GM21390 (cell line): Measurements from ENCODE around the gene ZEB1.
"Not testable (repeated sequence)": the region's sequence is repeated elsewhere in the genome, so short reads cannot be mapped to it uniquely, and the experiment has no call there.

Source experiments
- ATAC-seq: cut with Tn5 transposase; IDR thresholded peaks from one replicate; pipeline ENCODE4 v1.9.1; 2021; ENCODE audit not compliant: unreplicated experiment

Gene ZEB1

GRCh38 chr10:31419394-31420063 lies 100.5 kb downstream of the ZEB1 start:
- ATAC-seq = no peak

GRCh38 chr10:31421322-31421721 lies 102.3 kb downstream of the ZEB1 start:
- no peak for ATAC-seq

GRCh38 chr10:31422634-31423033 lies 103.6 kb downstream of the ZEB1 start:
- ATAC-seq = no peak

DNA sequence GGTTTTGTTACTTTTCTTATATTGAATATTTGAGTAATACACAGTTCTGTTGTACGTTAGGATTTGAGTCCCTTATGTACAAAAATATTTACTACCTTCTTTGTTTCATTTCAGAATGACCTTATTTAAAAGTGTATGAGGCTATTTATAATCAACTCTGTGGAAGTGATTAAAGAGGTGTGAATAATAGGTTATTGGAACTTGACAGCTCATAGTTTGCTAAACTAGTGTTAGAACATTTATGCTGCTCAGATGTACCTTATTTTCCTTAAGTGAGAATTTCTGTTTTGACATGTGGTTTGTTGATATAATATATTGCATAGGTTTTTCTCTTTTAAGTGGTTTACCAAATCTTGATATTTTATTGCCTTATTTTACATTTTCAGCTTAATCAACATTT lies 105.5 kb downstream of the ZEB1 start:
- no peak for ATAC-seq

- no peak for ATAC-seq
These were observed 107.4 kb downstream of the ZEB1 start for GRCh38 chr10:31426401-31426800.

- ATAC-seq = not testable (repeated sequence)
These were observed 108.3 kb downstream of the ZEB1 start for GRCh38 chr10:31427334-31427733.

DNA sequence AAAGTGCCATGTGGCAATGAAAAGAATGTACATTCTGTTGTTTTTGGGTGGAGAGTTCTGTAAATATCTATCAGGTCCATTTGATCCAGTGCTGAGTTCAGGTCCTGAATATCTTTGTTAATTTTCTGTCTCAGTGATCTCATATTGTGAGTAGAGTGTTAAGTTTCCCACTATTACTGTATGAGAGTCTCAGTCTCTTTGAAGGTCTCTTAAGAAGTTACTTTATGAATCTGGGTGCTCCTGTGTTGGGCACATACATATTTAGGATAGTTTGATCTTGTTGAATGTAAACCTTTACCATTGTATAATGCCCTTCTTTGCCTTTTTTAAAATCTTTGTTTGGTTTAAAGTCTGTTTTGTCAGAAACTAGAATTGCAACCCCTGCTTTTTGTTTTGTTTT lies 109.5 kb downstream of the ZEB1 start:
- ATAC-seq = not testable (repeated sequence)

- ATAC-seq = no peak
These were observed 112.0 kb downstream of the ZEB1 start for GRCh38 chr10:31431021-31431420.

DNA sequence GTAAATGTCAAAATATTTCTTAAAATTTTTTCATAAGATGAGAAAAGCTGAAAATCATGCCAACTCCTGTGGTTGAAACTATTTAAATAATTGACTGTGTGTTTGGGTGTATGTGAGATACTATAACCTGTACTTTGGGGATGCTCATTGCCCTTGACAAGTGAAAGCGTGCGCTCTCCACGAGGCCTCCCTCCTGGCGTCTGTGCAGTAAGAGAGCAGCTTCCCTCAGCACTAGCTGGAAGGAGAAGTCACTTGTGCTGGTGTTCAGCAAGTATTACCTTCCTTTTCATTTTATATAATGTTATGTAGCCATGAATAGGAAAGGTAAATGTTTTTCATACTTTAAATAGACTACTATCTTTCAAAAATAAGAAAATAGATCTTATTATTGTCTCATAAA lies 118.9 kb downstream of the ZEB1 start:
- no peak for ATAC-seq

GRCh38 chr10:31451766-31452165 lies 132.8 kb downstream of the ZEB1 start:
- ATAC-seq = no peak

DNA sequence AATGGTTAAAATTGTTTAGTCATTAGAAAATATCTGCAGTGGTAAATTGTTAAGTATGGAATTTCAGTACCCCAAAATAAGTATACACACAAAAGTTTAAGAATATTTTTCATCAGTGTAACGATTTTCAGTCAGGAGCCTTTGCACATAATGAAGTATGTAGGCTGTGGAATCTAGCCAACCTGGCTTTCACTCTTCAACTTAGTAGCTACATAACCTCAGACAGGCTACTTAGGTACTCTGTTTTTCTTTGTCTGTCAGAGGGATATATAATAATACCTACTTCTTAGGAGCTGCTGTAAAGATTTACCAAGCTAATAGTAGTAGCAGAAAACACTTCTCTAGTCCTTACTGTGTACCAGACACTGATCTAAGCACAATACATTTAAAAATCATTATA lies 137.5 kb downstream of the ZEB1 start:
- no peak for ATAC-seq

- no peak for ATAC-seq
These were observed 138.8 kb downstream of the ZEB1 start for GRCh38 chr10:31457858-31458257.

GRCh38 chr10:31458974-31459373 lies 140.0 kb downstream of the ZEB1 start:
- no peak for ATAC-seq

GRCh38 chr10:31460242-31460641 lies 141.2 kb downstream of the ZEB1 start:
- ATAC-seq = no peak

DNA sequence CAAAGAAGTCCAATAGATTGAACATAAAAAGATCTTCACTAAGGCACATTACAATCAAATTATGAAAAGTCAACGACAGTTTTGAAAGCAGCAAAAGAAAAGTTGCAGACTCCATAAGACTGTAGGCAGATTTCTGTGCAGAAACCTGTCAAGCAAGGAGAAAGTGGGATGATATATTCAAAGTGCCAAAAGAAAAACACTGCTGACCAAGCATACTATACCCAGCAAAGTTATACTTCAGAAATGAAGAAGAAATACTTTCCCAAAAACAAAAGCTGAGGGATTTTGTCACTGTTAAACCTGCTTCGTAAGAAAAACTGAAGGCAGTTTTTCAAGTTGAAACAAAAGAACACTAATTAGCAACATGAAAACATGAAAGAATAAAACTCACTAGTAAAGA lies 145.5 kb downstream of the ZEB1 start:
- ATAC-seq = no peak

- no peak for ATAC-seq
These were observed 147.3 kb downstream of the ZEB1 start for GRCh38 chr10:31466313-31466712.

GRCh38 chr10:31467791-31468535 lies 148.9 kb downstream of the ZEB1 start:
- no peak for ATAC-seq

DNA sequence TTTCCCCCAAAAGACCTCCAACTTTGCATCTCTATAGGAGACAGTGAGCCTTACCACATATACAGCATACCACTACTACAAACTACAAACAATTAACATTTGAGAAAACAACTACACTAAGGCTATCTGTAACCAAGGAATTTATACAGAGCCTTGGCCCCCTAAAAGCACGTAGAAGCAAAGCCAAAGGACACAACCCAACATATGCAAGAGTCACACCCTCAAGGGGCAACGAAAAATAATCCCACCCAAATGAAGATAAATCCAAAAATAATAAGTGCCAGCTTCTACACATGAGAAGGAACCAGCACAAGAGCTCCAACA lies 149.5 kb downstream of the ZEB1 start:
- ATAC-seq = no peak

GRCh38 chr10:31475519-31475918 lies 156.5 kb downstream of the ZEB1 start:
- ATAC-seq = no peak

DNA sequence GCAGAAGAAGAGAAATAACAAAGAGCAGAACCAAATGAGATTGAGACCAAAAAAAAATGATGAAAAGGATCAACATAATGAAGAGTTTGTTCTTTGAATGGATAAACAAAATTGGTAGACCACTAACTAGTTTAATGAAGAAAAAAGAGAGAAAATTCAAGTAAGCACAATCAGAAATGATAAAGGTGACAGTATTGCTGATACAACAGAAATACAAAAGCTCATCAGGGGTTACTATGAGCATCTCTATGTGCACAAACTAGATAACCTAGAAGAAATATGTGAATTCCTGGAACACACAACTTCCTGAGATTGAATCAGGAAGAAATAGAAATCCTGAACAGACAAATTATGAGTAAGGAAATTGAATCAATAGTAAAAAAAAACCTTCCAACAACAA lies 157.1 kb downstream of the ZEB1 start:
- no peak for ATAC-seq

DNA sequence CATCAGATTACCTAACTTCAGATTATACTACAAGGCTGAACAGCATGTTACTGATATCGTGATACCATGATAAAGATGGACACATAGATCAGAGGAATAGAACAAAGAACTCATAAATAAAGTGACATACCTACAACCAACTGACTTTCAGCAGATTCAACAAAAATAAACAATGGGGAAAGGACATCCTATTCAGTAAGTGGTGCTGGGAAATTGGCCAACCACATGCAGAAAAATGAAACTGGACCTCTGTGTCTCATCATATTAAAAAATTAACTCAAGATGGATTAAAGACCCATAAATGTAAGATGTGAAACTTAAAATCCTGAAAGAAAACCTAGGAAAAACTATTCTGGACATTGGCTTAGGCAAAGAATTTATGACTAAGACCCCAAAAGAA lies 158.6 kb downstream of the ZEB1 start:
- no peak for ATAC-seq

DNA sequence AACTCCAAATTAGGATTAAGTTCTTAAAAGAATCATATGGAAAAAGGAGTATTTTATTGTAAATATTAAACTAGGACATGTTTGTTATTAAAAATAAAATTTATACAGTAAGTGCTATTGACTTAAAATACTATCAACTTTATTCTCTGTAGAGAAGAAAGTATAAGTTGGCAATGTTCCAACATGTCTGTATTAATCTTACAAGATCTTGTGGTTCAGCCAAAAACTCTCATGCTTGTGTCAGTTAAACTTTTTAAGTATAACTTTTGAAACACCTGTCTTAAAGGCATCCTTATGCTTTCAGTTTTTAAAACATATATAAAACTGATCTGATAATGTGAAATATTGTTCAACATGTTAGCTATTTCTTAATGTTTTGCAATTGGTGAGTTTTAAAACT lies 160.7 kb downstream of the ZEB1 start:
- no peak for ATAC-seq

DNA sequence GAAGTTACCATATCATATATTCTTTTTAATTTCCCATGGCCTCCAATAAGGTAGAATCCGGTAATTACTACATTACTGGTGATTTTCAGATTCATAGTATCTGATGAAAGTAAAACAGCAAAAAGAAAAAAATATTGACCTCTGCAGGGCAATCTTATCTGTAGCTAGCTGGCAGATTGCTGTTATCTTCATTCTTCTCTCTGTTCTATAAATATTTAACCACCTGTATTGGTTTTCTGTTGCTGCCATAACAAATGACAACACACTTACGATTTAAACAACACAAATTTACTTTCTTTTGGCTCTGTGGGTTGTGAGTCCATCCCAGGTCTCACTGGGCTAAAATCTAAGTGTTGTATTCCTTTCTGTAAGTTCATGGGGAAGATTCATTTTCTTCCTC lies 164.5 kb downstream of the ZEB1 start:
- ATAC-seq = no peak
